Spinal cord (tissue), 10 donors: ENCODE results near the gene GRK5. TPM values are rescaled to one million over a fixed set of nuclear protein-coding genes. Genes with fewer than 3 reads are reported as not detected.
A peak's percentile ranks its signal among the peaks of the same experiment; 100 is the strongest.
"Not testable (repeated sequence)": the region's sequence is repeated elsewhere in the genome, so short reads cannot be mapped to it uniquely, and the experiment has no call there.

ENCODE experiments used
- DNase-seq, 6 donors: peaks; one replicate each; pipeline versions ENCODE4 v3.0.0 to v3.0.0-alpha.2; 2013 to 2015; ENCODE audit warnings: low spot score in 6 of 6, low read depth in 4 of 6
- H3K27ac ChIP-seq: one replicate; pipeline ENCODE4 v1.5.1; 2013; ENCODE audit warnings: low read depth, low read length, control low read depth
- H3K27me3 ChIP-seq: one replicate; pipeline ENCODE4 v1.6.1; 2013; ENCODE audit warnings: low read length; ENCODE audit not compliant: control insufficient read depth, insufficient read depth
- H3K36me3 ChIP-seq: one replicate; pipeline ENCODE4 v1.6.1; 2013; ENCODE audit warnings: low read length; ENCODE audit not compliant: control insufficient read depth, insufficient read depth
- H3K4me1 ChIP-seq: one replicate; pipeline ENCODE4 v1.6.1; 2013; ENCODE audit warnings: low read length; ENCODE audit not compliant: control insufficient read depth, insufficient read depth
- H3K4me3 ChIP-seq: one replicate; pipeline ENCODE4 v1.5.1; 2013; ENCODE audit warnings: low read depth, low read length, control low read depth
- H3K9me3 ChIP-seq: one replicate; pipeline ENCODE4 v1.6.1; 2013; ENCODE audit warnings: low read length; ENCODE audit not compliant: control insufficient read depth, insufficient read depth
- WGBS: methylation state at CpG from one replicate; pipeline ENCODE4 v1.1.5; 2013; ENCODE audit warnings: missing lambda C conversion rate; ENCODE audit not compliant: insufficient coverage; 5-methylcytosine and 5-hydroxymethylcytosine counted together
- polyA plus RNA-seq, 2 donors: library from polyadenylated mRNA; unstranded; fragments of 120-200 nt; gene quantifications; one replicate each; pipeline ENCODE4 v1.2.1, GENCODE V29; 2013; ENCODE audit not compliant: insufficient read length in 2 of 2
- total RNA-seq, 2 donors: library from RNA; depleted of rRNA in 1 of 2; stranded (reverse); fragments of 120-200 nt in 1 of 2; fragments of >200 nt in 1 of 2; gene quantifications; one replicate each; pipeline versions ENCODE4 v1.2.3 to v1.2.4, GENCODE V29; 2013 to 2014
- donor health status: healthy.

Gene GRK5
- total and polyA plus RNA-seq, 4 donors, result 15.6 to 29.5 (median 25.6) TPM

GRCh38 chr10:119276194-119276593 lies 68.8 kb downstream of the GRK5 start:
- H3K4me3 ChIP-seq, H3K36me3 ChIP-seq, H3K9me3 ChIP-seq, H3K27me3 ChIP-seq, H3K27ac ChIP-seq, DNase-seq: not testable (repeated sequence)
- no CpG with 5 or more reads among the region's 4 CpGs for WGBS
- peaks cover 11% of the 10 kb centered on the region for H3K4me1 ChIP-seq

- Histone ChIP-seq H3K9me3 (no peaks in the 10 kb centered on the region), H3K4me1 (peaks cover 22% of the 10 kb centered on the region), H3K4me3 (no peak overlapping the region), H3K27ac (no peak overlapping the region), H3K27me3 (no peaks in the 10 kb centered on the region), H3K36me3 (no peaks in the 10 kb centered on the region)
- 82% methylated on average over 12 of the region's 14 CpGs for WGBS
- DNase-seq, result no peak
Measured at GRCh38 chr10:119278126-119278709, 70.8 kb downstream of the GRK5 start.

- no peaks in the 10 kb centered on the region for H3K9me3 ChIP-seq
- no peak overlapping the region for H3K27ac ChIP-seq
- H3K4me1 ChIP-seq, result peaks cover 25% of the 10 kb centered on the region
Measured at GRCh38 chr10:119279441-119279840, 72.1 kb downstream of the GRK5 start.

GRCh38 chr10:119281581-119282071 lies 74.3 kb downstream of the GRK5 start:
- peak in 5 of 6 donors; percentile 44 to 87 (median 58) for DNase-seq
- WGBS, result 15% methylated on average over 13 of the region's 13 CpGs
- no peaks in the 10 kb centered on the region for H3K27me3 ChIP-seq
- H3K4me3 ChIP-seq, result no peak overlapping the region
- H3K9me3 ChIP-seq, result no peaks in the 10 kb centered on the region
- no peak overlapping the region for H3K27ac ChIP-seq
- H3K4me1 ChIP-seq, result peaks cover 41% of the 10 kb centered on the region
- H3K36me3 ChIP-seq, result no peaks in the 10 kb centered on the region

More at GRCh38 chr10:119279441-119279840, 72.1 kb downstream of the GRK5 start:
- DNase-seq, result no peak
- Histone ChIP-seq H3K27me3 (no peaks in the 10 kb centered on the region), H3K4me3 (no peak overlapping the region), H3K36me3 (no peaks in the 10 kb centered on the region)
- 85% methylated on average over 10 of the region's 10 CpGs for WGBS

- Histone ChIP-seq H3K4me1 (peaks cover 41% of the 10 kb centered on the region), H3K9me3 (no peaks in the 10 kb centered on the region), H3K4me3 (no peak overlapping the region), H3K27me3 (no peaks in the 10 kb centered on the region), H3K27ac (no peak overlapping the region), H3K36me3 (no peaks in the 10 kb centered on the region)
- DNase-seq, result no peak
- 85% methylated on average over 9 of the region's 9 CpGs for WGBS
Measured at GRCh38 chr10:119282446-119282845, 75.1 kb downstream of the GRK5 start.

GRCh38 chr10:119283387-119283786 lies 76.0 kb downstream of the GRK5 start:
- peaks cover 43% of the 10 kb centered on the region for H3K4me1 ChIP-seq
- H3K9me3 ChIP-seq, result no peaks in the 10 kb centered on the region
- no peak overlapping the region for H3K27ac ChIP-seq
- no peak for DNase-seq
- H3K36me3 ChIP-seq, result no peaks in the 10 kb centered on the region
- H3K27me3 ChIP-seq, result no peaks in the 10 kb centered on the region
- no peak overlapping the region for H3K4me3 ChIP-seq
- WGBS, result 91% methylated on average over 4 of the region's 5 CpGs

- Histone ChIP-seq H3K9me3 (no peaks in the 10 kb centered on the region), H3K4me1 (peaks cover 47% of the 10 kb centered on the region), H3K27ac (no peak overlapping the region), H3K27me3 (no peaks in the 10 kb centered on the region), H3K4me3 (no peak overlapping the region), H3K36me3 (no peaks in the 10 kb centered on the region)
- 87% methylated on average over 3 of the region's 5 CpGs for WGBS
- no peak for DNase-seq
Measured at GRCh38 chr10:119283818-119284217, 76.4 kb downstream of the GRK5 start.

- no peaks in the 10 kb centered on the region for H3K9me3 ChIP-seq
- peaks cover 54% of the 10 kb centered on the region for H3K4me1 ChIP-seq
- 81% methylated on average over 7 of the region's 7 CpGs for WGBS
- no peaks in the 10 kb centered on the region for H3K27me3 ChIP-seq
- DNase-seq, result no peak
- no peak overlapping the region for H3K4me3 ChIP-seq
- no peak overlapping the region for H3K27ac ChIP-seq
- H3K36me3 ChIP-seq, result no peaks in the 10 kb centered on the region
Measured at GRCh38 chr10:119284679-119285096, 77.3 kb downstream of the GRK5 start.

GRCh38 chr10:119285495-119286267 lies 78.3 kb downstream of the GRK5 start:
- Histone ChIP-seq H3K36me3 (no peaks in the 10 kb centered on the region), H3K4me3 (no peak overlapping the region), H3K9me3 (no peaks in the 10 kb centered on the region), H3K27me3 (no peaks in the 10 kb centered on the region), H3K4me1 (peaks cover 54% of the 10 kb centered on the region), H3K27ac (no peak overlapping the region)
- 40% methylated on average over 1 of the region's 9 CpGs for WGBS
- DNase-seq, result no peak

GRCh38 chr10:119286516-119286915 lies 79.1 kb downstream of the GRK5 start:
- H3K27ac ChIP-seq, result no peak overlapping the region

More at GRCh38 chr10:119286516-119286915, 79.1 kb downstream of the GRK5 start:
- Histone ChIP-seq H3K36me3 (no peaks in the 10 kb centered on the region), H3K4me3 (no peak overlapping the region), H3K27me3 (no peaks in the 10 kb centered on the region), H3K9me3 (no peaks in the 10 kb centered on the region), H3K4me1 (peaks cover 47% of the 10 kb centered on the region)
- DNase-seq, result no peak
- 83% methylated on average over 6 of the region's 6 CpGs for WGBS
